NCI-H2107 treated with DMSO at 0.1 percent for 48 hours (cell line): ENCODE results near the gene SYNE1.
"Not testable (repeated sequence)": the region's sequence is repeated elsewhere in the genome, so short reads cannot be mapped to it uniquely, and the experiment has no call there.

Experiments
- DNase-seq: peaks from one replicate; lab custom pipeline; 2025; ENCODE audit not compliant: unreplicated experiment; lab: John Stamatoyannopoulos, UW

Gene SYNE1

DNA sequence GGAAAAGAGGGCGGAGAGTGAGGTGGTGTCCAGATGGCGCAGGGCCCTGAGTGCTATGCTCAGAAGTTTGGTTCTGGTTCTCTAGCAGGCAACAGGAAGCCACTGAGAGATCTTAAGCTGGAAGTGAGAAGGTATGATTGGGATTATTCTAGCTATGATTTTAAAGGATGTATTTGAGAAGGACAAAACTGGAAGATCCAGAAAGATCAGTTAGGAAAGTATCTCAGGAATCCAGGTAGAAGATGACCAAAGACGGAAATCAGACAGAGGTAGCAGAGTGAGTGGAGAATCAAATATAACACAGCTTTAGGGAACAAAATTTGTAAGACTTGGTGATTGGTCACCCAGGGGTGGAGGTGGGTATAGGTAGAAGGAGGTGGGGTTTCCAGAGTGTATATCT is 5.8 kb downstream of the SYNE1 start:
- DNase-seq, result no peak

DNA sequence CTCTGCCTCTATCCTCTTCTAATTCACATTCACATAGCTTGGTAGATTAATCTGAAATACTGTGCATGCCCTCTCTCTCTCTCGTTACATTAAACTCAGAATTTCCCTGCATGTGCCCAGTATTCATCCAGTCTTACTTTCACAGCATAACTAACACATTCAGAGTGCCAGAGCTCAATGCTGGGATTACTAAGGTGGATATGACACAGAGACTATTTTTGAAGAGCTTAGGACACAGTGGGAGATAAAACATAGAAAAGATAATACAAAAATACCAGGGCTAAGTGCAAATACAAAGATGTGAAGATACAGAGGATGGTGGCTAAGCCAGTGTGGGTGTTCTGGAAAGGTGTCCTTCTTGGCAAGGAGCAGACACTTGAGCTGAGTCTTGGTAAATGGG is 6.3 kb downstream of the SYNE1 start:
- no peak for DNase-seq

DNA sequence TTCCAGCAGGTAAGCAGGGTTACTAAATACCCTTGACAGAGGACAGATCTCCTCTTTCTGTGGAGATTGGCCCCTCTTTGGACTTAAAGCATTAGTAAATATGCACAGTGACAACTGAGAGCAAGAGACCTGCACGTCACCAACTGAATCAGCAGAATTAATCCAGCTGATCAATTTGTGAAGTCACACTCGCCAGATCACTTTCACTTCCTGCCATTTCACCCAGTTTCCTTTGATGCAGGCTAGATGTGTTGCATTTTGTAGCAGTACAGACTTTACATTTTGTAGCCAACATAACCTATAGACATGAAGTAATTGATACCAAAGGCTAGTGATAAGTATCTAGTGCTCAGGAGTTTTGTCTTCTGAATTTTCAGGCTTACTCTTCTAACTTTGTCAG is 11.9 kb downstream of the SYNE1 start:
- no peak for DNase-seq

GRCh38 chr6:152614776-152615175 is 22.4 kb downstream of the SYNE1 start:
- not testable (repeated sequence) for DNase-seq

- no peak for DNase-seq
These were observed 28.0 kb downstream of the SYNE1 start for GRCh38 chr6:152609125-152609670.

DNA sequence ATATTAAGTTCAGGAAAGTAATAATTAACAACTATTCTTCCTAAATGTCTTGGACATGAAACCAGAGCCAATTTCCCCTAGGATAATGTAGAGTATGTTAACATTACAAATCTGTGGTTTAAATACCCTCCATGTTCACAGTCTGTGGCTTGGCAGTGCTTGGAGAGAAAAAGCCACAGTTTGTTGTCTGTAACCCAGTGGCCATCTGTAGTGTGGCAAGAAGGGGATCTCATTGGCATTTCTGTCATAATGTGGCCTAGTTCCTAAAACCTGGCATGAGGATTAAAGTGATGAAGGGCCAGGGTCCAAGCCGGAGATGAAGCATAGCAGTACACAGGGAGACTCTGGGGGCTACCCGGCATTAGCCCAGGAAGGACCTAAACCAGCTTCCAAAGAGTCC is 31.2 kb downstream of the SYNE1 start:
- no peak for DNase-seq

- no peak for DNase-seq
These were observed 31.8 kb downstream of the SYNE1 start for GRCh38 chr6:152605342-152605741.

DNA sequence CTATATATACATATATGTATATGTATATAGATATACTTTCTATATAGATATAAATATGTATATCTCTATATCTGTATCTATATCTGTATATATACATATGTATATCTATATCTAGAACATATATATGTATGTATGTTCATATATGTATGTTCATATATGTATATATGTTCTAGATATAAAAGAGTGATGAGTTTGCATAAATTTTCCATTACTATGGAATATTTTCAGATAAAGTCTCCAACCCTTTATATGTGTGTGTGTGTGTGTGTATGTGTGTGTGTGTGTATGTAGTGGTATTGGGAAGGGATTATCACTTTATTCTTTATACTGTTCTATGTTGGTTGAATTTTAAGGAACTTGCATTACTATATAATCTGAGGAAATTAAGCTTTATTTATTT is 33.3 kb downstream of the SYNE1 start:
- no peak for DNase-seq

DNA sequence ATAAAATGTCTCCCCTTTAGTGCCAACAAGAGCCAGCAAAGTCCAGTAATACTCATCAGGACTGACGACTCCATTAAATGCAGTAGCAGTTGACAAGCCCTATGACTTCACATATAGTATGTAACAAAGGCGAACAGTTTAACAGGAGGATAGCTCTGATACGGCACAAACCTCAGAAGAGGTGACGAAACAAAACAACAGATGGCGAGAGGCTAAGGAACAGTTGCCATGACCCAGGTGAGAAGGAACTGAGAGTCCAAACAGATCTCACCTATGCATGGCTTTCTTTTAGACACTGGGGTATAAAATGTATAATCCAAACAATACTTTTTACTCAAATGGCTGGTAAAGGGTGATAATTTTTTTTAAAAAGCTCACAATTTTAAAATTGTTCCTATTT is 37.1 kb downstream of the SYNE1 start:
- DNase-seq, result no peak

GRCh38 chr6:152598901-152599537 is 38.1 kb downstream of the SYNE1 start:
- DNase-seq, result no peak

- DNase-seq, result no peak
These were observed 38.7 kb downstream of the SYNE1 start for GRCh38 chr6:152598421-152598820.

DNA sequence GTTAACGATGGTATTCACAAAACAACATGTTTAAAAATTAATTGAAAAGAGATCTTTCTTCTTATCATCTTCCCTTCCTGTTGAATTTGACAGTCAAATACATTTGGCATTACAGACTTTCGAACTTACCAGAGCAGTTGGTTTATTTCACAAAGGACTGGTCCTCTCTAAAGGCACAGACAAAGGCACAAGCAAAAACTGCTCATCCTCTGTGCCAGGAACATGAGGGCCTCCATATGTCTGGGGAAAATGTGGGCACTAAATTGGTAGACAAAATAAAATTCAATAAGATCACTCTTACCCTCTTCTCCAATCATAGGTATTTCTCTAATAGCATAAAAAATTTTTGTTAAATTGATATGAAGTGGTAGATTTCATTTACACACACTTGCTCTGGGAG is 40.4 kb downstream of the SYNE1 start:
- no peak for DNase-seq

- no peak for DNase-seq
These were observed 41.7 kb downstream of the SYNE1 start for GRCh38 chr6:152595499-152595898.

DNA sequence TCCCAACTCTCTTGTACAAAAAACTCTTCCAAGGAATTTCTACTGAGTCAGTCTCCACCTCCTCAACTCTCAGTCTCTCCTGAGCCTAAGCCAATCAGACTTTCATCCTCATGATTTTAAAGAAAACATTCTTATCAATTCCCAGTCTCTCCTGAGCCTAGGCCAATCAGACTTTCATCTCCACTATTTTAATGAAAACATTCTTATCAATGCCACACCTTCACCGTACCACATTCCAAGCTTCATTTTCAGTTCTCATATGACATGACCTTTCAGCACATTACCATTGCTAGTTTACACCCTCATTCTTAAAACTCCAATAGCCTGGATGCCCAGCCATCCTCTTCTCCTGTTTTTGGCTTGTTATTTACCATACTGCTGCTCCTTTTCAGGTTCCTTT is 42.5 kb downstream of the SYNE1 start:
- no peak for DNase-seq

DNA sequence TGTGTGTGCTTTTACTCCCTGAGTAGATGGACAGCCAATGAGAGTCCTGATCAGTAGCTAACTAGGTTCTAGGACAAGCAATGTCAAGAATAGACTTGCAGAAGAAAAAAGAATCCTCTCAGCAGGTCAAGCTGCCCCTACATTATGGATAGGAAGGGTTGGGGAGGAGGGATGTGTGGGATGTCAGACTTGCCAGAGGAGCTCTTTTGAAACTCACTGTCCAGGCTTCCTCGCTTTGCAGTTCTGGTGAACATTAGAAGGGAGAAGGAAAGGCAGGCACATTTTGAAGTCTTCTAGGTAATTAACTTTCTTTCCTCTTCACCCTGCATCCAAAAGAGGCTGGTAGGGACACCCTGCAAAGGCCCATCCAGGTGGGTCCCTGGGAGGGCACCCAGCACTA is 48.7 kb downstream of the SYNE1 start:
- DNase-seq, result no peak

- DNase-seq, result no peak
These were observed 49.7 kb downstream of the SYNE1 start for GRCh38 chr6:152587473-152587872.

DNA sequence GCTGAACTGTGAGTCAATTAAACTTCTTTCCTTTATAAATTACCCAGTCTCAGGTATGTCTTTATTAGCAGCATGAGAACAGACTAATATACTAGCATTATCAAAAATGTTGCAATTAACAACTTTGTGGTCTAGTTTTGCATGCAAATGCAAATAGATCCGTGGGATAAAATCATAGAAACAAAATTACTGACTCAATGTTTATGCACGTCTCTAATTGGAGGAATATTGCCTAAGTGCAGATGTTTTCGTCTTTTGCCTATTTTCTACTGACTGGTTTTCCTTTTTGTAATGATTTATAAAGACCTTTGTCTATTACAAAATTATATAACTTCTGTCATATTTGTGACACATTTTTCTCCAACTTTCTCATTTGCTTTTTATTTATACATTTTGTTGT is 51.9 kb downstream of the SYNE1 start:
- no peak for DNase-seq

GRCh38 chr6:152583888-152584287 is 53.3 kb downstream of the SYNE1 start:
- no peak for DNase-seq

DNA sequence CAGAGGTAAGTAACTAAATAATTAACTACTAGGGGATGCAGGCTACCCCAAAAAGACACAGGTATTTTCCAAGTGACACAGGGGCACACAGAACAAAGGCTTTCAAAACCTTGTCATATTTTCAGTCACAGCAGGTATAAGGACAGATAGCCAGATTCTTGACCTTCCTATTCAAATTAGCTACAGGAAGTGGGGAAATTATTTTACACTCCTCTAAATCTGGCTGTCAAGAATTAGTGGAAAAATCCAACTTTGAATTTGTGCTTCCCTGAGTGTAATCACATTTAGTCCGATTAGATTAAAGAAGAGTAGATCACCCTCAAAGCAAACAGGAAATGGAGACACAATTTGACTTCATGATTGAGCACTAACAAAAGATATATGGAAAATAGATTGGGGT is 60.6 kb downstream of the SYNE1 start:
- DNase-seq, result no peak

DNA sequence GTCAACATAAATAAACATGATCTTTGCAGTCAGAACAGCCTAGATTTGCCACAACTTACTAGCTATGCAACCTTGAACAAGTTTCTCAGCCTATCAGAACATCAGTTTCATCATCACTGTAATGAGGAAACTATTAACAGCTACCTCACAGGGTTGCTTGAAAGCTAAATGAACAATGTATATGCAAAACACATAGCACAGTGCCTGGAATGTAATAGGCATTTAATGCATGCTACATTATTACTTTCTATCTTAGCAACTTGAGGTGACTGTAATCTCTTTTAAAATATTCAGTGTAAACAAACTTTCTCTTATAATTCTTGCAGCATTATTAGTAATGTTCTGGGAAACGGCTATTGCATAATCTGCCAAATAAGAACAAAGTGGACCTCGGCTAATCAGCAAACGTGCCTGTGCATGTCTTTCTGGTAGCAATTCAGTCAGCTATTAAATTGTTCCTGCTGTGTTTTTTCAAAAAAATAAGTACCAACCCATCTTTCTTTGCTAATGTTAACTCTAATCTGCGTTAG is 61.5 kb downstream of the SYNE1 start:
- no peak for DNase-seq

DNA sequence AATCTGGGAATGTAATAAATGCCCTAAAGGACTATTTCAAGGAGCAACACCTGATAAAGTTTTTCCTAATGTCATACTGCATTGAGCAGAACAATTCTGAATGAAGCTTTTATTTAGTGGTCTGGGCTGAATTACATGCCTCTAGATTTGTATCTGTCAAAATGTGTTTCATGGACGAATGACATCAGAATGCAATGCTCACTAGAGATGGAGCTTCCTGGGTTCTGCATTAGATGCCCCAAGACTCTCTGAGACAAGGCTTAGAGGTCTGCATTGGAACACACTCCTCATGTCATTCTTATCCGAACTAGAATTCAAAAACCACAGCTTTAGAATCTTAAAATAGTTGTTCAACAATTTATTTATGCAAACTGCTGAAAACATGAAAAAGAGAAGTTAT is 62.0 kb downstream of the SYNE1 start:
- no peak for DNase-seq

DNA sequence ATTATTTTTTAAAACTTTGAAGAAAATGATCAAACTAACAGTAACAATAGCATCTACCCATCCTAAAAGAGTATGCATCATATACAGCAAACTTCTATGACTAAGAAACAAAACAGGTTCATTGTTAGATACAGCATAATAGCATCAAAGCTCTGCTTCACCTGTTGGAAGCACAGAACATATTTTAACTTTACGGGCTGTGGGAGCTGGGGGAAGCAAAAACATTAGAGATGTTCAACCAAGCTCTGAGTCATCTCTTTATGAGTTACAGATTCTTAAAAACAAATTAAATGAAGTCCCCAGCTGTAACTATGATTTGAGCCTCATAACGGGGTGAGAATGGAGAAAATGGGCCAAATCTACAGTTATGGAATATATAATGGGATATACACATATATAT is 63.4 kb downstream of the SYNE1 start:
- no peak for DNase-seq
